Measurements from ENCODE around the gene TMEM170B.

GRCh38 chr6:11500008-11500407 lies 37.5 kb upstream of the TMEM170B start:
- no peak for TF ChIP-seq CTCF (conservative IDR thresholded peaks at IDR 0.05 in 1 of 2, IDR thresholded peaks at IDR 0.05 in 1 of 2; ENCODE audit: low read depth in 1 of 2, low read length in 2 of 2)
- no peak for TF ChIP-seq EZH2 (IDR thresholded peaks at IDR 0.05; ENCODE audit: low read length, missing control alignments)
